ENCODE measurements around the gene CDKN2AIP.
"Not testable (repeated sequence)": the region's sequence is repeated elsewhere in the genome, so short reads cannot be mapped to it uniquely, and the experiment has no call there.

CDKN2AIP gene

GRCh38 chr4:183413234-183414200 lies 30.9 kb upstream of the CDKN2AIP start:
- DNase-seq = no peak

- DNase-seq = no peak
Measured at GRCh38 chr4:183416879-183417755, 27.3 kb upstream of the CDKN2AIP start.

- no peak for DNase-seq
Measured at GRCh38 chr4:183422962-183423631, 21.3 kb upstream of the CDKN2AIP start.

GRCh38 chr4:183424109-183424744 lies 20.2 kb upstream of the CDKN2AIP start:
- no peak for DNase-seq

GRCh38 chr4:183426507-183426906 lies 17.9 kb upstream of the CDKN2AIP start:
- DNase-seq = no peak

GRCh38 chr4:183429489-183429888 lies 14.9 kb upstream of the CDKN2AIP start:
- no peak for DNase-seq

GRCh38 chr4:183430317-183430993 lies 14.0 kb upstream of the CDKN2AIP start:
- no peak for DNase-seq

GRCh38 chr4:183430994-183431347 lies 13.5 kb upstream of the CDKN2AIP start:
- no peak for DNase-seq

- DNase-seq = no peak
Measured at GRCh38 chr4:183431614-183432013, 12.8 kb upstream of the CDKN2AIP start.

GRCh38 chr4:183433183-183433582 lies 11.3 kb upstream of the CDKN2AIP start:
- not testable (repeated sequence) for DNase-seq

- no peak for DNase-seq
Measured at GRCh38 chr4:183434264-183434663, 10.2 kb upstream of the CDKN2AIP start.

GRCh38 chr4:183434666-183435190 lies 9.7 kb upstream of the CDKN2AIP start:
- DNase-seq = no peak

GRCh38 chr4:183435803-183436202 lies 8.6 kb upstream of the CDKN2AIP start:
- DNase-seq = no peak

- DNase-seq = no peak
Measured at GRCh38 chr4:183436417-183436816, 8.0 kb upstream of the CDKN2AIP start.

- no peak for DNase-seq
Measured at GRCh38 chr4:183437452-183437851, 7.0 kb upstream of the CDKN2AIP start.

GRCh38 chr4:183438458-183439113 lies 5.8 kb upstream of the CDKN2AIP start:
- no peak for DNase-seq

GRCh38 chr4:183441276-183441675 lies 3.2 kb upstream of the CDKN2AIP start:
- DNase-seq = no peak

GRCh38 chr4:183443655-183444213 lies 702 bp upstream of the CDKN2AIP start:
- DNase-seq = peak; percentile 54

GRCh38 chr4:183445097-183445428 lies 627 bp downstream of the CDKN2AIP start:
- no peak for DNase-seq

- no peak for DNase-seq
Measured at GRCh38 chr4:183447646-183448045, 3.2 kb downstream of the CDKN2AIP start.

GRCh38 chr4:183448436-183448835 lies 4.0 kb downstream of the CDKN2AIP start:
- no peak for DNase-seq
